ENCODE data around the gene MCRIP1.

- TF ChIP-seq EZH2phosphoT487 (IDR thresholded peaks at IDR 0.05; ENCODE audit: insufficient read depth, low read depth) (no peak), EZH2 (IDR thresholded peaks at IDR 0.05; ENCODE audit: insufficient read depth, poor library complexity, severe bottlenecking) (no peak)
Observed at GRCh38 chr17:81824595-81824994, 8.5 kb downstream of the MCRIP1 start.
